PC-3 (cell line): ENCODE measurements around the gene AFF2. TPM values are rescaled to one million over a fixed set of nuclear protein-coding genes. Genes with fewer than 3 reads are reported as not detected.
"Not testable (repeated sequence)": the region's sequence is repeated elsewhere in the genome, so short reads cannot be mapped to it uniquely, and the experiment has no call there.

Experiments used
- ATAC-seq: fragments of 200-7000 bp; cut with Tn5 transposase; 2 replicates; pipeline ENCODE4 v1.9.1; 2020; ENCODE audit warnings: mild to moderate bottlenecking, moderate library complexity
- BruUV-seq: library from RNA; stranded (reverse); fragments of 400-500 nt; replicated peaks from 2 replicates; lab custom pipeline; 2021; lab: Mats Ljungman, UMichigan
- CTCF ChIA-PET: fragments of 300-600 bp; sonication (Branson Sonifier 250); formaldehyde crosslinking; loops from one replicate; lab custom pipeline; 2022; ENCODE audit warnings: antibody characterized with exemption; lab: Charles Lee
- POLR2A ChIA-PET: fragments of 300-600 bp; sonication (Branson Sonifier 250); formaldehyde crosslinking; loops from one replicate; lab custom pipeline; 2022; ENCODE audit warnings: antibody characterized with exemption; ENCODE audit not compliant: unreplicated experiment; lab: Charles Lee
- DNase-seq: peaks from one replicate; pipeline ENCODE4 v3.0.0-alpha.2; 2015
- H2AFZ ChIP-seq: fragments of 300-600 bp; sonication (generic); 2 replicates; pipeline ENCODE4 v1.6.0; 2016; ENCODE audit warnings: antibody characterized with exemption, low read length
- H3F3A ChIP-seq: fragments of 300-600 bp; sonication (generic); one replicate; pipeline ENCODE4 v1.6.0; 2017; ENCODE audit warnings: antibody characterized with exemption, low read length, control low read depth, mild to moderate bottlenecking; ENCODE audit not compliant: unreplicated experiment
- H3K27ac ChIP-seq: fragments of 300-600 bp; sonication (generic); 2 replicates; pipeline ENCODE4 v1.5.1; 2016; ENCODE audit warnings: mild to moderate bottlenecking, low read length
- H3K27me3 ChIP-seq: fragments of 300-600 bp; sonication (generic); 2 replicates; pipeline ENCODE4 v1.6.1; 2016; ENCODE audit warnings: low read length, mixed read lengths
- H3K36me3 ChIP-seq: fragments of 300-600 bp; sonication (generic); 2 replicates; pipeline ENCODE4 v1.6.1; 2016; ENCODE audit warnings: low read depth, mixed run types, low read length, mixed read lengths
- H3K4me1 ChIP-seq: fragments of 300-600 bp; sonication (generic); 2 replicates; pipeline ENCODE4 v1.5.1; 2016; ENCODE audit warnings: low read length; ENCODE audit not compliant: insufficient read depth
- H3K4me2 ChIP-seq: fragments of 300-600 bp; sonication (generic); 2 replicates; pipeline ENCODE4 v1.6.0; 2016; ENCODE audit warnings: low read length
- H3K4me3 ChIP-seq: fragments of 300-600 bp; sonication (generic); 2 replicates; pipeline ENCODE4 v1.5.1; 2016; ENCODE audit warnings: mild to moderate bottlenecking, low read length, mixed read lengths
- H3K79me2 ChIP-seq: fragments of 300-600 bp; sonication (generic); 2 replicates; pipeline ENCODE4 v1.6.1; 2017; ENCODE audit warnings: low read length, mixed read lengths
- H3K9ac ChIP-seq: fragments of 300-600 bp; sonication (generic); 2 replicates; pipeline ENCODE4 v1.6.0; 2016; ENCODE audit warnings: mild to moderate bottlenecking, low read length
- H3K9me2 ChIP-seq: fragments of 300-600 bp; sonication (generic); replicated peaks from 2 replicates; pipeline ENCODE4 v1.6.1; 2016; ENCODE audit warnings: mixed run types, low read length, mixed read lengths
- H3K9me3 ChIP-seq: fragments of 300-600 bp; sonication (generic); 2 replicates; pipeline ENCODE4 v1.6.1; 2016; ENCODE audit warnings: low read length, mixed read lengths
- H4K20me1 ChIP-seq: fragments of 300-600 bp; sonication (generic); 2 replicates; pipeline ENCODE4 v1.6.1; 2016; ENCODE audit warnings: low read length, mixed read lengths
- EZH2 ChIP-seq: fragments of 300-600 bp; sonication (generic); IDR thresholded peaks from one replicate; pipeline ENCODE4 v1.6.1; 2017; ENCODE audit warnings: antibody characterized with exemption, mild to moderate bottlenecking, low read length; ENCODE audit not compliant: unreplicated experiment
- EZH2phosphoT487 ChIP-seq: fragments of 300-600 bp; sonication (generic); IDR thresholded peaks from 2 replicates; pipeline ENCODE4 v1.6.1; 2018; ENCODE audit warnings: mild to moderate bottlenecking, antibody characterized with exemption, low read length, borderline replicate concordance
- intact Hi-C: fragments of 100-400 bp; cut with micrococcal nuclease; formaldehyde crosslinking; loops from 2 replicates; pipeline ENCODE4 v1.9.0; 2023
- total RNA-seq: library from RNA; depleted of rRNA; stranded (reverse); fragments of >200 nt; gene quantifications from 2 replicates; pipeline ENCODE4 v1.2.3, GENCODE V29; 2014
- TF ChIP-seq, protein P1 (sequence below): fragments of 300-600 bp; sonication (generic); conservative IDR thresholded peaks from 2 replicates; pipeline ENCODE4 v1.5.1; 2017; ENCODE audit warnings: antibody characterized with exemption, low read depth, mild to moderate bottlenecking, low read length

AFF2 gene
- total RNA-seq, 1 experiment from 2014 or later, result not detected

GRCh38 chrX:148664171-148664570, 163.8 kb downstream of the AFF2 start:
- BruUV-seq, result no TSS peak
- no peak overlapping the region for H3K27ac ChIP-seq
- intact Hi-C loops, result no loop called here
- H3K9ac ChIP-seq, result no peak overlapping the region
- H3K4me3 ChIP-seq, result no peak overlapping the region
- H3K79me2 ChIP-seq, result no peaks in the 10 kb centered on the region
- H3K4me2 ChIP-seq, result no peak overlapping the region
- H3F3A ChIP-seq, result no peaks in the 10 kb centered on the region
- H3K4me1 ChIP-seq, result no peaks in the 10 kb centered on the region
- no peak for TF ChIP-seq EZH2phosphoT487
- TF ChIP-seq, protein P1, sequence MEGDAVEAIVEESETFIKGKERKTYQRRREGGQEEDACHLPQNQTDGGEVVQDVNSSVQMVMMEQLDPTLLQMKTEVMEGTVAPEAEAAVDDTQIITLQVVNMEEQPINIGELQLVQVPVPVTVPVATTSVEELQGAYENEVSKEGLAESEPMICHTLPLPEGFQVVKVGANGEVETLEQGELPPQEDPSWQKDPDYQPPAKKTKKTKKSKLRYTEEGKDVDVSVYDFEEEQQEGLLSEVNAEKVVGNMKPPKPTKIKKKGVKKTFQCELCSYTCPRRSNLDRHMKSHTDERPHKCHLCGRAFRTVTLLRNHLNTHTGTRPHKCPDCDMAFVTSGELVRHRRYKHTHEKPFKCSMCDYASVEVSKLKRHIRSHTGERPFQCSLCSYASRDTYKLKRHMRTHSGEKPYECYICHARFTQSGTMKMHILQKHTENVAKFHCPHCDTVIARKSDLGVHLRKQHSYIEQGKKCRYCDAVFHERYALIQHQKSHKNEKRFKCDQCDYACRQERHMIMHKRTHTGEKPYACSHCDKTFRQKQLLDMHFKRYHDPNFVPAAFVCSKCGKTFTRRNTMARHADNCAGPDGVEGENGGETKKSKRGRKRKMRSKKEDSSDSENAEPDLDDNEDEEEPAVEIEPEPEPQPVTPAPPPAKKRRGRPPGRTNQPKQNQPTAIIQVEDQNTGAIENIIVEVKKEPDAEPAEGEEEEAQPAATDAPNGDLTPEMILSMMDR, result no peak
- TF ChIP-seq EZH2, result no peak
- ChIA-PET CTCF (no interaction called here), POLR2A (no interaction called here)
- H3K9me3 ChIP-seq, result no peaks in the 10 kb centered on the region
- ATAC-seq, result no peak
- H3K9me2 ChIP-seq, result no peaks in the 10 kb centered on the region
- H3K27me3 ChIP-seq, result no peaks in the 10 kb centered on the region
- no peaks in the 10 kb centered on the region for H4K20me1 ChIP-seq
- DNase-seq, result no peak
- no peaks in the 10 kb centered on the region for H3K36me3 ChIP-seq
- H2AFZ ChIP-seq, result no peak overlapping the region

DNA sequence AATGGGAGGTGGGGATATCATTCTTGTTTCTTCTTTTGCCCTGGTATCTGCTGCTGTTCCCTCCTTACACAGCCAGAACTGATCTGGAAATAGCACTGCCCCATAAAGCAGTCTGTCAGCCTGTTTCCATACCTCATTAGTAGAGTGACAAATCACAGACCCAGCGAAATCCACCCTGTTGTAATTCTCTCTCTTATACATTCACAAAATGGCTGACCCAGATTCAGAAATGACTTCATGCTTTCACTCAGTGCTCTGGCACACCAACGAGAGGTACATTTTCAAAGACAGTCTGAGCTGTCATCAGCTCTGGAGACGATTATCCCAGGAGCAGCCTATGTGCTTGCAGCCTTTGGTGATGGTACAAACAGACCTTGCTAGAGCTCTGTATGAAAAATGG, 164.6 kb downstream of the AFF2 start:
- Histone ChIP-seq H3K4me3 (no peak overlapping the region), H3F3A (no peaks in the 10 kb centered on the region), H3K9me3 (no peaks in the 10 kb centered on the region), H3K36me3 (no peaks in the 10 kb centered on the region), H3K9me2 (no peaks in the 10 kb centered on the region), H2AFZ (no peak overlapping the region), H3K27ac (no peak overlapping the region), H3K9ac (no peak overlapping the region), H3K4me2 (no peak overlapping the region), H3K27me3 (no peaks in the 10 kb centered on the region), H3K79me2 (no peaks in the 10 kb centered on the region), H4K20me1 (no peaks in the 10 kb centered on the region), H3K4me1 (no peaks in the 10 kb centered on the region)
- ChIA-PET POLR2A (no interaction called here), CTCF (no interaction called here)
- ATAC-seq (no peak), DNase-seq (no peak)
- BruUV-seq, result no TSS peak
- TF ChIP-seq, protein P1, result no peak
- TF ChIP-seq EZH2 (no peak), EZH2phosphoT487 (no peak)
- intact Hi-C loops, result no loop called here

DNA sequence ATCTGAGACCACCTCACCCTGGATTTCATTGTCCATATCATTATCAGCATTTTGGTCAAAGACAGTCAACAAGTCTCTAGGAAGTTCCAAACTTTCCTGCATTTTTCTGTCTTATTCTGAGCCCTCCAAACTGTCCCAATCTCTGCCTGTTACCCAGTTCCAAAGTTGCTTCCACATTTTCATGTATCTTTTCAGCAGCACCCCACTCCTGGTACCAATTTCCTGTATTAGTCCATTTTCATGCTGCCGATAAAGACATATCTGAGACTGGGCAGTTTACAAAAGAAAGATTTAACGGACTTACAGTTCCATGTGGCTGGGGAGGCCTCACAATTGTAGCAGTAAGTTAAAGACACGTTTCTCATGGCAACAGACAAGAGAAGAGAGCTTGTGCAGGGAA, 168.8 kb downstream of the AFF2 start:
- H3K27me3 ChIP-seq, H2AFZ ChIP-seq, intact Hi-C loops, H4K20me1 ChIP-seq, H3F3A ChIP-seq, POLR2A ChIA-PET, H3K9me3 ChIP-seq, H3K9ac ChIP-seq, H3K4me2 ChIP-seq, H3K27ac ChIP-seq, H3K79me2 ChIP-seq, H3K4me1 ChIP-seq, H3K4me3 ChIP-seq, BruUV-seq, H3K36me3 ChIP-seq, CTCF ChIA-PET, DNase-seq, ATAC-seq, H3K9me2 ChIP-seq: not testable (repeated sequence)
